Gastrocnemius medialis (tissue), 4 donors: ENCODE measurements around the gene ATOX1.

Source experiments
- POLR2A ChIP-seq, 2 donors: fragments of 450-650 bp; IDR thresholded peaks; one replicate each; pipeline ENCODE4 v1.6.1; 2017; ENCODE audit warnings: antibody characterized with exemption in 2 of 2, mild to moderate bottlenecking in 2 of 2, moderate library complexity in 2 of 2
- TF ChIP-seq, protein P1 (sequence below), 5 experiments: fragments of 450-650 bp in 3 of 5; fragments of 200-600 bp in 2 of 5; sonication (generic) in 2 of 5; IDR thresholded peaks in 4 of 5; conservative IDR thresholded peaks in 1 of 5; 1 replicate in 4 of 5; 2 replicates in 1 of 5; pipeline ENCODE4 v1.5.1; 2016 to 2019; ENCODE audit warnings: antibody characterized with exemption in 5 of 5, mild to moderate bottlenecking in 3 of 5, moderate library complexity in 3 of 5

DNA sequence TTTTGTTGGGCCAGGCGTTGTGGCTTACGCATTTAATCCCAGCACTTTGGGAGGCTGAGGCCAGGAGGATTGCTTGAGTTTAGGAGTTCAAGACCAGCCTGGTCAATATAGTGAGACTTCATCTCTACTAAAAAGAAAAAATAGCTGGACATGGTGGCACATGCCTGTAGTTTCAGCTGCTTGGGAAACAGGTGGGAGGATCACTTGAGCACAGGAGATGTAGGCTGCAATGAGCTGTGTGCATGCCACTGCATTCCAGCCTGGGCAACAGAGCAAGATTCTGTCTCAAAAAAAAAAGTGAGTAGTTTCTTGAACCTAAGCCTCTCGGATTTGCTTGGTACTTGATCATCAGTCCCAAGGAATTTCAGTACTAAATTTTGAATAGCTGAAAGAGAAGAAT is 40.2 kb upstream of the ATOX1 start:
- TF ChIP-seq, protein P1, sequence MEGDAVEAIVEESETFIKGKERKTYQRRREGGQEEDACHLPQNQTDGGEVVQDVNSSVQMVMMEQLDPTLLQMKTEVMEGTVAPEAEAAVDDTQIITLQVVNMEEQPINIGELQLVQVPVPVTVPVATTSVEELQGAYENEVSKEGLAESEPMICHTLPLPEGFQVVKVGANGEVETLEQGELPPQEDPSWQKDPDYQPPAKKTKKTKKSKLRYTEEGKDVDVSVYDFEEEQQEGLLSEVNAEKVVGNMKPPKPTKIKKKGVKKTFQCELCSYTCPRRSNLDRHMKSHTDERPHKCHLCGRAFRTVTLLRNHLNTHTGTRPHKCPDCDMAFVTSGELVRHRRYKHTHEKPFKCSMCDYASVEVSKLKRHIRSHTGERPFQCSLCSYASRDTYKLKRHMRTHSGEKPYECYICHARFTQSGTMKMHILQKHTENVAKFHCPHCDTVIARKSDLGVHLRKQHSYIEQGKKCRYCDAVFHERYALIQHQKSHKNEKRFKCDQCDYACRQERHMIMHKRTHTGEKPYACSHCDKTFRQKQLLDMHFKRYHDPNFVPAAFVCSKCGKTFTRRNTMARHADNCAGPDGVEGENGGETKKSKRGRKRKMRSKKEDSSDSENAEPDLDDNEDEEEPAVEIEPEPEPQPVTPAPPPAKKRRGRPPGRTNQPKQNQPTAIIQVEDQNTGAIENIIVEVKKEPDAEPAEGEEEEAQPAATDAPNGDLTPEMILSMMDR (IDR thresholded peaks at IDR 0.05 in 4 of 5, conservative IDR thresholded peaks at IDR 0.05 in 1 of 5), result no peak
- no peak for TF ChIP-seq POLR2A (IDR thresholded peaks at IDR 0.05)
